HG02884 (cell line): Measurements from ENCODE around the gene VAMP4.
"Not testable (repeated sequence)": the region's sequence is repeated elsewhere in the genome, so short reads cannot be mapped to it uniquely, and the experiment has no call there.

Experiments
- ATAC-seq: cut with Tn5 transposase; IDR thresholded peaks from one replicate; pipeline ENCODE4 v1.9.1; 2021; ENCODE audit warnings: mild to moderate bottlenecking, moderate library complexity; ENCODE audit not compliant: unreplicated experiment

VAMP4 gene

GRCh38 chr1:171702598-171702997 lies 39.3 kb downstream of the VAMP4 start:
- ATAC-seq: no peak

- no peak for ATAC-seq
Observed at GRCh38 chr1:171699531-171699930, 42.3 kb downstream of the VAMP4 start.

GRCh38 chr1:171695772-171696171 lies 46.1 kb downstream of the VAMP4 start:
- not testable (repeated sequence) for ATAC-seq

GRCh38 chr1:171693541-171693940 lies 48.3 kb downstream of the VAMP4 start:
- not testable (repeated sequence) for ATAC-seq

GRCh38 chr1:171683870-171684269 lies 58.0 kb downstream of the VAMP4 start:
- no peak for ATAC-seq

GRCh38 chr1:171680339-171680738 lies 61.5 kb downstream of the VAMP4 start:
- no peak for ATAC-seq

GRCh38 chr1:171676823-171677222 lies 65.0 kb downstream of the VAMP4 start:
- no peak for ATAC-seq

- ATAC-seq: no peak
Observed at GRCh38 chr1:171674431-171675405, 67.1 kb downstream of the VAMP4 start.

GRCh38 chr1:171670739-171671138 lies 71.1 kb downstream of the VAMP4 start:
- no peak for ATAC-seq

GRCh38 chr1:171668372-171668771 lies 73.5 kb downstream of the VAMP4 start:
- no peak for ATAC-seq

- ATAC-seq: no peak
Observed at GRCh38 chr1:171666114-171666769, 75.6 kb downstream of the VAMP4 start.

- ATAC-seq: no peak
Observed at GRCh38 chr1:171664976-171665375, 76.9 kb downstream of the VAMP4 start.

- no peak for ATAC-seq
Observed at GRCh38 chr1:171663854-171664575, 77.8 kb downstream of the VAMP4 start.

GRCh38 chr1:171663036-171663853 lies 78.6 kb downstream of the VAMP4 start:
- ATAC-seq: no peak

GRCh38 chr1:171661076-171661650 lies 80.7 kb downstream of the VAMP4 start:
- no peak for ATAC-seq

GRCh38 chr1:171656206-171656605 lies 85.7 kb downstream of the VAMP4 start:
- not testable (repeated sequence) for ATAC-seq

GRCh38 chr1:171655746-171656116 lies 86.1 kb downstream of the VAMP4 start:
- no peak for ATAC-seq

GRCh38 chr1:171654942-171655745 lies 86.7 kb downstream of the VAMP4 start:
- ATAC-seq: no peak

GRCh38 chr1:171654201-171654941 lies 87.5 kb downstream of the VAMP4 start:
- no peak for ATAC-seq
